ENCODE measurements around the gene GAB1.
"Not testable (repeated sequence)": the region's sequence is repeated elsewhere in the genome, so short reads cannot be mapped to it uniquely, and the experiment has no call there.

The GAB1 gene

DNA sequence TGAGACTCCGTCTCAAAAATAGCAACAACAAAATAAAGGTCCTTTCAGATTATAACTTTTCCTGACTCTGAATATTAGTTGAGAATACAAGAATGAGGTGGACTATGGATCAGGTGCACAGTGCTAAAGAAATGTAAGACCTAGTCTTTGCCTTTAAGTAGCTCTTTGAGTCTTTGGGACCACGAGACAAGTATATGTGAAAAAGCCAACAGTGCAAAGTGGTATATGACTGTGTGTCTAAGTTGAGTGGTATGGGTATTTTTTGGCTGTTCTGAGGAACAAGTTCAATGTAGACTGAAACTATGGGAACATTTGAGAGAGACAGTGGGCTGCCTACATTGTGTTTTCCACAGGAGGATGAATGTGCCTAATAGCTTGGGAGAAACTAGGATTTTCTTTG is 2.8 kb downstream of the GAB1 start:
- DNase-seq: no peak

DNA sequence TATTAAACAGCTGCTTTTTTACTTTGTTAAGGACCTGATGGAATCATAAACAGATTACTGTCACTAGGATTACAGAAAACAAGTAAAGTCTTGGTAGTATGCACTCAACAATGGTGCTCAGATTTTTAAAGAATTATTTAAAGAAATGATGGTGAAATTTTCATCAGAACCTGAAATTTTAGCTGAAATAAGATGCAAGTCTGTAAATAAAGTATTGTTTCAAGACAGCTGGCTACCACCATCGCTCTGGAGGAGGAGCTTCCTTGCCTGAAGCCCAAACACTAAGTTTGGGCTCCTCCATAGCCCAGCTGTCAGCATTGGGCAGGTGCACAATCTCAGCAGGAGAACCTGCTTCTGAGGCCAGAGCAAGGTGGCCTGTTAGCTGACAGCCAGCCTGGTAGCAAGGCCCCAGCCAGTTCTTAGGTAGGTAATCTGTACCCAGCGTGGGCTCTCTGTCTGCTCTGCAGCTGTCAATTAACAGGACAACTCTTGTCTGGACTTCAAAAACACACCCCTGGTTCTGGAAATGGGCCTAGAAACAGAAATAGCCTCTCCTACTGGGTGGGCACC is 4.6 kb downstream of the GAB1 start:
- DNase-seq: no peak

DNA sequence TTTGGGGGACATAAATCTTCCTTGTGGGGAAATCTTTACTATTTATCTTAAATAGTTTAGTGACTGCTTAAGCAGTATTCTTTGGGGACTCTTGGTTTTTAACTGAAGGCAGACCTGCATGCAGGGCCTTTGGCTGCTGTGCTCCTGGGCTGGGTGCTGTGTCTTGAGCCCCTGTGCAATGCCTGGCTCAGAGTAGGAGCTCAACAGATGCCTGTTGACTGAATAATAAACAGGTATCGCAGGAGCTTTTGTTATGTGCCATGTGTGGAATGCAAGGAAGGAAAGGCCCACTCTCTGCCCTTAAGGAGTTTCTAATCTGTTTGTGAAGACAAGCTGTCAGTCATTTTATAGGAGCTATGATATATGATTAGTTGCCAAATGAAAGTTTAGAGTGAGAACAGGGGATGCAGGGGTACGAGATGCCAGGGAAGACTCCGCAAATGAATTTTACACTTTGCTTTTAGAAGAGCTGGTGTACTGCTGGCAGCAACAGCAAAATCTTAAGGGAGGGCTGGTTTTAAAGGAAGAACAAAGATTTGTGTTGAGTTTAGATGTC is 6.7 kb downstream of the GAB1 start:
- DNase-seq: no peak

DNA sequence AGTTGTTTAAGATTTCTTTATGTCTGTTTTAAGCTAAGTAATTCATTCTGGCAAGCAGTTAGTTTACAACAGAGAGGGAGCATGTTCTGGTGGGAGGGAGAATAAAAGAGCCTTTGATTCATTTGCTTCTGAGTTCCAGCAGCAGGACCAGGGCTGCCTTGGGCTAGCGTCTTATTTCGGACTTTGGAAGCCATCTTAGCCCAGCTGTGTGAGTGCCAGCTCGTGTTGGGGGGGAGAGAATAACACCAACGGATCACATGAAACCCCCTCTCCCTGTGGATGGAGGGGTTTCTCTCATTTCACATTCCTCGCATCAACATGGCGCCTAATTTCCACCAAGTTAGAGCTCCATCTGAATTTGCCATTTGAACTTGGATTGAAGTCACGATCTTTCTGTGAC is 7.4 kb downstream of the GAB1 start:
- no peak for DNase-seq

DNA sequence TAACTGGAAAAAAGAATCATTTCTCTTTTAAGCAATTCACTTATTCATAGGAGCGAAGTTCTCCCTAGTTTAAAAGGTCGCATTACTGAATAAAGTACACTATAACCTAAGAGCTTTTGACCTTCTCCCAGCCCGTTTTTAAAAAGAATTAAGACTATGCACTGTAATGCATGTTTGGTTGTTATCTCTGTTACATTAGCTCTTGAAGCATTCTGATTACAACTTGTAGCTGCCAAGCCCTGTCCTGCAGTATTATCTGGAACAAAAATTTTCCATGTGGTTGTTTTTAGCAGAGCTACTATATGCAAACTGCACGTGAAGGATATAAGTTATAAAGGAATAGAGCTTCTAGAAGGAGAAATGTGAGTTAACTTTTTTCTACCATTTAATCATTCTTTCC is 8.1 kb downstream of the GAB1 start:
- DNase-seq: no peak

DNA sequence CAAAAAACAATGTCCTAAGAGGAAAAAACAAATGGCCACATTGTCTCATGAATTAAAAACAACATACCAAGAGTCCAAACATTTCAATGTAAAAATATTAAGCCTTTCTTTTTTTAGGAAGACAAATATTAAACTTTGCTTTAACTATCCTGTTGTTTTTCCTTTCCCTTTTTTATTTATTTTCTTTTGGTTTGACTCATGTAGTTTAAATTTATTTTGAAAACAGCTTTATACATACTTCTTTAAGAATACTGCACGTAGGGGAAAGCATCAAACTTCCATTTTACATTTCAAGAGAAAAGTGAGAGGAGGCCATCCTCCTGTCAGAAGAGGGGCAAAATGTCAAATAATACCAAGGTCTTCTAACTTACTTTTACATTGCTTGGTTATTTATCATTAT is 8.7 kb downstream of the GAB1 start:
- no peak for DNase-seq

DNA sequence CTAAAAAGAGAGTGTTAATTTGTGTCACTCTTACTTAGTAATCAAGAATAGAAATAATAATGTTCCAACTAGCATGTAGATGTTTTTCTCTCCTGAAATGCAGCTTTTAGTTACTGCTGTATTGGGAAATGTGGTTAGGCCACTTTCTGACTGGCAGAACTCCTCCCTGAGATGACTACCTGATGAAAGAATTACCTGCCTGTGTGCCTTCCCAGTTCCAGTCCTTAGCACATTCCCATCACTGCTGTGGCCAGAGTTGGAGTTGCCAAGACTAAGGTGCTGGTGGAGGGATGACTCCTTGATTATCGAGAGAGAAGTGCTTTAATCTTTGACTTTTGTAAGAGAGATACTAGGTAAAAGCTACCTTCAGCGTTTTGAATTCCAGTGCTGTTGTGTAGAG is 9.5 kb downstream of the GAB1 start:
- no peak for DNase-seq

DNA sequence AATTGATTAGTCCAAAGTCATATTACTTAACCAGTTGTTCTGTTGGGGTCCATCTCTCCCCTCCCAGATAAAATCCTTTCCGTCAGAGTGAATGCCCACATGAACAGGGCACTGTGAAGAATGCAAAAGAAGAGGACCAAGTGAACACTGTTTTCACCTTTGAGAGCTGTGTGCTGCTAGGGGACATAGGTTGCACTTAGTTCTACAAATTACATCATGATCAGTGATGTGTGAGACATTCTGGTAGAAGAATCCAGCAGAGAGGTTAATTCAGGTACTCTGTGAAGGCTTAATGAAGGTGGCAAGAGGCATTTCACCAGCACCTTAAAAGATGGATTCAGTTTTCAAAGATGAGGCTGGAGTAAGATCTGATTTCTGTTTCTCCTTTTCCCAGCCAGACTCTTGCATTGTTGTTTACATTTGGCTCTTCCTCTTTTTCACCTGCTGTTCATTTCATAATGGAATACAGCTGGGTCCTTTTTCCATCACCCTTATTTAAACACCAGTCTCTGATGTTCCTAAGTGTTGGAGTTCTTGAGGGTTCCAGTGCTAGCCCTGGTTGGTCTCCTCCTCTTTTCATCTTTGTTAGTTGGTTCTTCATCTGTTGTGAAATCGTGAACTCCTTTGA is 10.9 kb downstream of the GAB1 start:
- DNase-seq: no peak

DNA sequence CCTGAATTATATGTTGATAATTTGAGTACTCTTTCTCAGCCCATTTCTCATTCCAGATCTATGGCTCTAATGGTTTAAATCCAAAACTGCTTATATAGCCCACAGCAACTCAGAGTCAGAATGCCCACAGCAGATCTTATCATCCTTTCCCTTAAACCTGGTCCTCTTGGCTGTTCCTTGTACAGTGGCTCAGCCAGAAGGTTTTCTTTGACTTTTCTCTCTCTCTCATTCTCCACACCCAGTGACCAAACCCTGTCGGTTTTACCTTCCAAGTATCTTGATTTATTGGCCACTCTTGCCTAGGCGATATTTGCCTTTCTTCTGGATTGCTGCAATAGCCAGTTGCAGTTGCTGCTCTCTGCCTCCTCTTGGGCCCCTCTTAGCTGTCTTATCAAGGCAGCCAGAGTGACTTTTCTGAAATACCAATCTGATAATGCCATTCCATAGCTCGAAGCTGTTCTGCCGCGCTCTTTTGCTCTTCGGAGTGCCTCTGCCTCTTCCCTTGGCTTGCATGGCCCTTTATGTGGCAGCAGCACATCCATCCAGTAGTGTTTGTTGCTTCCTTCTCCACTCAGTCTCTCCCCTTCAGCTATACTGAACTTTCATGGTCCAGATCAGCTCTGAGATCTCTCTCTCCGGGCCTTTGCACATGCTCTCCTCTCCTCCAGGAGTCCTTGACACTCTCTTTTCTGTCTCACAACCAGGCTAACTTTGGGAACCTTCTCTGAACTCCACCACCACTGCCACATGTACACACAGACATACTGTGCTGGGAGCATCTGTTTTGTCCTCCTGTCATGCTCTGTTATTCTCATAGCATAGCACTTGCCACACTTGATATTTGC is 11.8 kb downstream of the GAB1 start:
- DNase-seq: no peak

DNA sequence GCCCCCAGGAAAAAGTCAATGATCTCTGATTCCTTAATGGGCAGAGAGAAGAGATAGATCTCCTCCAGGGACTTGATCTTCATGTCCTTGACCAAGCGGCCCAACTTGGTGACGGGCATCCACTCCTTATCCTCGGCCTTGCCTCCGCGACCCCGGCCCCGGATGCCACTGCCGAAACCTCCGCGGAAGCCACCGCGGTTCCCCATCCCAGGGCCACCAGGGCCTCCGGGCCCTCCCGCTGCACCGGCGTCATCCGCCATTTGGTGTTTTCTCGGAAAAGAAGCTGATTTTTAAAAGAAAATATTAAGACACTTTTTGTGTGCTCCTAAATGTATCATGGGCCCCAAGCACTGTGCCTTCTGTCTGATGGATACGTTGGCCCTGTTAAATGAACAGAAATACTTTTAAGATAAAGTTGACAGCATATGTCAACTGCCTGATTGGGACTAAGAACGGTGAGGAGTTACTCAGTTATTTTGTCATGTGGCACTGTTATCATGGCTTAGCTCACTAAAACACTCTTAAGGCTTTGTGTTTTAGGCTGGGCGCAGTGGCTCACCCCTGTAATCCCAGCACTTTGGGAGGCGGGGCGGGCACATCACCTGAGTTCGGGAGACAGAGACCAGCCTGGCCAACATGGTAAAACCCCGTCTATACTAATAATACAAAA is 13.3 kb downstream of the GAB1 start:
- not testable (repeated sequence) for DNase-seq

DNA sequence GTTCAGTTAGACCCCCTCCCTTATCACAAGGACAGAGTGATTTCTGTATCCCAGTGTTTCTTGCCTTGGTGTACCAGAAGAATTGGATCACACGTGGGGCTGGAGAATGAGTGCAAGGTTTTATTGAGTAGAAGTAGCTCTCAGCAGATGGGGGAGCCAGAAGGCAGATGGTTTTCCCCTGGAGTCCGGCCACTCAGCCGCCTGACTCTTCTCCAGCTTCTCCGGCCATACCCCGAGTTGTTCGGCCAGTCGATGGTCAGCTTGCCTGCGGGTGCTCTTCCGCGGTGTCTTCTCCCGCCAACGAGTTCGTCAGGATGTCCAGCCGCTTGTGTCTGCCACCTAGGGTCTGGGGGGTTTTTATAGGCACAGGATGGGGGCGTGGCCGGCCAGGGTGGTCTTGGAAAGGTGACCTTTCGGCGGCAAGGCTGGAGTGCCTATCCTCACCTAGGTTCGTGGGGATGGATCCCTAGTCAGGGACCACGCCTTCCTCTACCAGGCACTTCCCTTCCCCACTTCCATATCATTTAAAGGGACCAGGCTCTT is 14.5 kb downstream of the GAB1 start:
- no peak for DNase-seq

DNA sequence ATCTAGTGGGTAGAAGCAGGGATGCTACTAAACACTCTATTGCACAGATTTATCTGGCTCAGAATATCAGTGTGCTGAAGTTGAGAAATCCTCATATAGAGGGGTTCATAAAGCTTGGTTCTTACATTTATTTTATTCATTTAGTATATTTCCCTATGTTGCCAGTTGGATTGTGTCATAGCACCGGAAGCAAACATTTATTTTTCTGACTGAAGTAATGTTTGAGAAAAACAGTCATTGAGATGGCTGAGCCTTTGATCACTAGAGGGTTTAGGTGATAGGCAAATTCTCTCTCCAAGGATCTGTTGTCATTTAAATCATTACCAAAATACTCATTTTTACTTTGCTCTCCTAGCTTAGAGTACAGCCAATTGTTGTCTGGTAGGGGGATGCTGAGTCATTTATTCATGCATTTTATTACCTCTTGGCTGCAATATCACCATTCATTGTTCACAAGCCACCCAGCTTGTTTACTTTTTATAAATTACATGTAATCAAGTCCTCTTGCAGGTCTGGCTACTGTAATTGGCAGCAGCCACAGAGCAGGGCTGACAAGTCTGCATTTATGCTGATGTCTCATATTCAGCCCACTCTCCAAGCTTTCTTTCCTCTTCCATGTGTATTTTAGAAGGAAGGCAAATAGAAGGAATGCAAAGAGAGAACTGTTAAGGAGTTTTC is 15.2 kb downstream of the GAB1 start:
- no peak for DNase-seq

DNA sequence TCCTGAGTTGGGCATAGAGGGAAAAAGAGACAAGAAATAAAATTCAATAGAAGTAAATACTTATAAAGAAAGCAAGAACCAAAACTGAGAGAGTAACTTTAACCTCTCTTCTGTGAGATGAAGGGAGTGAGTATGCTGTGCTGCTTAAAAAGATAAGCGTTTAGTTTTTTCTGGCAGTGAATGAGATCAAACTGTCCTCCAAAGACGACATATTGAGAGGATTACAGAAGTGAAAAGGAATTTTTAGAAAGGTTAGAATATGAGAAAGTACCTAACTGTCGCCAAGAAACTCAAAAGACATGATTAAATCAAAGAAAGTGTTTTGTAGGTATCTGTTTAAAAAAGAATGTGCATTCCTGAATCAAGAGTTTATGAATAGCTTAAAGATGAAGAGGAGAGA is 16.0 kb downstream of the GAB1 start:
- no peak for DNase-seq

DNA sequence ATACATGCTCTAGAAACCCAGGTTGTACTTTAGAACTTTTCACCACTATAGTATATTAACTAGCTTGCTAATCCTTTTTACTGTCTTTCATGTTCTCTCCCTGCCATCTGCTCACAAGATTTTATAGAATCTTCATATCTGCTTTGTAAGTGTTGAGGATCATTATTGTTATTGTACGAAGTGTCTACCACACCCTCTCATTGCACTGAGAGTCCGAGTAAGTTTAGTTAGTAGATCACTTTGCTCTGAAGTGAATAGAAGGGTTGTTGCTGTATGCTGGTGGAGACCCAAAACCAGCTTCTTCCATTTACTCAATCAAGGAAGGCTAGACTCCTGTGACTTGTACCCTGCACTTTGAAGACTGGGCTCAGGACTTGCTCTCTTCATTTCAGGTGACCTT is 17.1 kb downstream of the GAB1 start:
- no peak for DNase-seq

DNA sequence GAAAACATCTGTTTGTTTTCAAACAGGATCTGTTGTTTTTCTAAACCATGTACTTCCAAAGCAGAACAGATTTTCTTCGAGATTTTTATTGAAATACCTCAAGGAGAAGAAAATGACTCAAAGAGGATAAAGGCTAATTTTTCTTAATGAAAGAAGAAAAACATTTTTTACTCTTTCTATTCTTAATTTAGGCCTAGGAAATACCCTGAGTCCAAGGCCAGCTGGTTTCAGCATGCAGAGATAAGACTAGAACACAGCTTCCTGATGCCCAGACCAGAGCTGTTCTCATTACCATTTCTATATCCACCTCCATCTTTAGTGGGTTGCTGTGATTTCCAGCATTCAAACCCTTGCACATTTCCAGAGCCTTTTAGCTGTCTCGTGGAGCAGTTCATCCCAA is 18.3 kb downstream of the GAB1 start:
- no peak for DNase-seq

DNA sequence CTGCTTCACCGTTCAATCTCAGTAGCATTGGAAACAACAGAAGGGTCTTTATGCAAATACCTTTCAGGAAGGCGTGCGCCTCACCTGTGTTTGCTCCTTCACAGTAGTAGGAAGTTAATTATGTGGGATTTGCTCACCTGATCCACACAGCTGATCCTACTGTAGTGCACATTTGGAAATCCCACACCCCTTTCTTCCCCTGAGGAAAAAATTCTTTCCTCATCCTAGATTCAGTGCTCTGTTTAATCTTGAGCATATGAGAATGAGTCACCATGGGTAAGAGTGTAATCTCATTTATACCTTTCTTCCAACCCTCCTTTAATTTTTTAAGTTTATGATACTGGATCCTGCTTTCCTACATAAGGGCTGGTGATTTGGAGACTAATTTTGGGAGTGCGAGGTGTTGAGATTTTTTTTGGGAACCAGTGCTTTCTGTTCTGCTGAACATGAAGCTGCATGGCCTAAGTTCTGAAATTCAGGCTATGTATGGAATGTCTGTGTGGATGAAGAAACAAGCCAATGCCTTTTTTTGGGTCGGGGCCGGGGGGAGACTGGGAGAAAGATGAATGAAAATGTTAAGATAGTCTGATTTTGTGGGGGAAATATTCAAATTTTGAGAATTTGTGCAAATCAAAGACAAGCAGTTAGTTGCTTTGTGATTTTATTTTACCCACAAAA is 19.0 kb downstream of the GAB1 start:
- no peak for DNase-seq

DNA sequence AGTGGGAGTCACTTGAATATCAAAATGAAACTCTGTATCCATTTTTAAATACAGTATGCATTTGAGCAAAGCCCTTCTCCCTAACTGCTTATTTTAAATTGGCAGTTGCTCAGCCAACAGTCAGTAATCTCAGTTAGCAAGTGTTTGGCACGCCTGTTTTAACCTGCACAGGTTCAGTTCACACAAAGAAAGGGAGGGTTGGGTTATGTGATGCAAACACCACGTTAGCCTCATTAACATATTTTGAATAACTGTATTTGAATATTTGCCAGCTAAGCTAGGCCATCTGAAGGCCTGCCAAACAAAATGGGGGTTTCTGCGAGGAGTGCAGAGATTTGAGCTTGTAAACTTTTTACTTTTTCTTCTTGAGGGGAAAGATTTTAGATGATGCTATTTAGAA is 19.8 kb downstream of the GAB1 start:
- DNase-seq: no peak

DNA sequence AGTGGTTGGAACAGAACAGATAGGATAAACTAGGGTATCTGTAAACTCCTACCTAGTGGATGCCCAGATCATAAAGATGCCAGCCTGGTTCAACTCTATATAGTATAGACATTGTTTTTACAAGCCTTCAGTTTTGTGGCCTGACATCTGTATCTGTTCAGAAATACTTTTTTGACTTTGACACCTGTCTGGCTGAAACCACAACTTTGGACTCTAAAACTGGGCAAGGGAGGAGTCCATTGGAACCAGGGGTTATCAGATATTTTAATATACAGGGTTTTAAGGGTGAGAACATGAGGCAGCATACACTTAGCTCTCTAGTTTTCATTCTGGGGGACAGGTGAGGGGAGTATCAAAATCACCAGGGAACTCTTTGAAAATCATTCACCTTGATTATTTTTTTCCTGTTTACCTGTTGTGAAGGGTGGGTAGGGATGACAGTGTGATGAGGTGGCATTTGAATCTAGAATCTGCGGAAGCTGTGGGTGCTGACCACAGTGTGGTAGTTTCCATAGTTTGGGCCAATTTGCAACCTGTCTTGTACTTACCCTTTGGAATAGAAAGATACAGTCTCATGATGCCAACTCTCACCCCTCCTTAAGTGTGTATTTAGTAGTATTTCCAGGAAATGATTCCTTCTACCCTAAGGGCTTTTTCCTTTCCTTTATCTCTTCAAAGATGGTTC is 20.6 kb downstream of the GAB1 start:
- DNase-seq: no peak

DNA sequence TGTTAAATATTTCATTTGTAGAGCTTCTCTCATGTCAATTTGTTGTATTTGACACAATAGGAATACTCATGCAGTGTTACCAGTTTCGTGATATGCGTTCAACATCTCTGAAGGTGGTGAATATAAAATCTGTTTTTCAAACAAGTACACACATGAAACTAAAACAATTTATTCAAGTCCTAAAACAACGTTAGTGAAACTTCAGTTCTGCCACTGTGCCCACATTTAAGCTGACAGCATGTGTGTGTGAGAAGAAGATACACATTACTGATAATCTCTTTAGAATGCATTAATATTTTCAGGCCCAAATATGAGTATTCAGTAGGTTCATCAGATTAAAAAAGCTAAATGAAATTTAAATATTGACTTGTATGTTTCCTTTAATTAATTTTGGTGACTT is 21.7 kb downstream of the GAB1 start:
- no peak for DNase-seq

DNA sequence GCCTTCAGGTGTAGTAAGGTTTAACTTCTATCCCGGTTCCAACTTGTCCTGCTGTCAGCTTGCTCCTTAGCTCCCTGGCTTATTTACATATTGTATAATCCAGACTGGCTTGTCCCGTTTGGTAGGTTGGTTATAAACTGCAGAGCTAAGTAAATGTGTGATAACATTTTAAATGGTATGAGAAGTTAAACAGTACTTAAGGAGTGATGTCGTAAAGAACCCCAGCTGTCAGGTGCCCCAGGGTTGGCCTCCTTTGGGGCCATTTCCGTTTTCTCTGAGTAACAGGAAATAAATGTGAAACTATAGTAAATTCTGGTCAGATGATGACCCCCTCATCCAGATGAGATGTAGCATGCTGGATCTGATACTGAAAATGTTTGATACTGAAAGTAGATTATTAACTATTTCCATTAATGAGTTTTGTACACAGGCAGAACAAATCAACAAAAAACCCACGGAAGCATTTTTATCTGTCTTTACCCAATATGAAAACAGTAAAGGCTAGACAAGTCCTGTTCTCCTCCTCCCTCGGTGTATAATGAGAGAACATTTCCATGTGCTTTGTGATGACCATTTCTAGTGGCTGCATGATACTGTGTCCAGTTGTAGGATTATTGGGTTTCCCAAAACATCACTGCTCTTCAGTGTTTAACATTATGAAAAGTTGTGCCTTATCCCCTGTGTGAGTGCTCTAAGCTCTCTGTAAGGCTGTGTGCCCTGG is 22.4 kb downstream of the GAB1 start:
- DNase-seq: peak; percentile 82
